IPS-NIHi11 (cell line): ENCODE results near the gene CTU1.

Experiments
- DNase-seq: peaks from one replicate; pipeline ENCODE4 v3.0.0; 2012; ENCODE audit warnings: mixed read lengths, low spot score

The CTU1 gene

GRCh38 chr19:51103926-51104341 is 4.3 kb downstream of the CTU1 start:
- DNase-seq = no peak

- DNase-seq = no peak
Measured at GRCh38 chr19:51102991-51103390, 5.2 kb downstream of the CTU1 start.

GRCh38 chr19:51101171-51101865 is 6.9 kb downstream of the CTU1 start:
- no peak for DNase-seq

- no peak for DNase-seq
Measured at GRCh38 chr19:51100601-51101000, 7.6 kb downstream of the CTU1 start.

- DNase-seq = no peak
Measured at GRCh38 chr19:51099047-51099382, 9.2 kb downstream of the CTU1 start.

GRCh38 chr19:51098365-51099046 is 9.7 kb downstream of the CTU1 start:
- peak; percentile 59 for DNase-seq

- no peak for DNase-seq
Measured at GRCh38 chr19:51097796-51098195, 10.4 kb downstream of the CTU1 start.

- DNase-seq = peak; percentile 81
Measured at GRCh38 chr19:51097166-51097738, 11.0 kb downstream of the CTU1 start.

- no peak for DNase-seq
Measured at GRCh38 chr19:51096473-51097165, 11.6 kb downstream of the CTU1 start.

GRCh38 chr19:51094696-51095279 is 13.4 kb downstream of the CTU1 start:
- peak; percentile 91 for DNase-seq

GRCh38 chr19:51093510-51094345 is 14.5 kb downstream of the CTU1 start:
- DNase-seq = no peak

GRCh38 chr19:51093101-51093500 is 15.1 kb downstream of the CTU1 start:
- no peak for DNase-seq

- no peak for DNase-seq
Measured at GRCh38 chr19:51091895-51092873, 16.0 kb downstream of the CTU1 start.

GRCh38 chr19:51091126-51091525 is 17.1 kb downstream of the CTU1 start:
- DNase-seq = no peak

GRCh38 chr19:51090471-51090870 is 17.7 kb downstream of the CTU1 start:
- no peak for DNase-seq

- DNase-seq = no peak
Measured at GRCh38 chr19:51089786-51090185, 18.4 kb downstream of the CTU1 start.

- no peak for DNase-seq
Measured at GRCh38 chr19:51086153-51086850, 21.9 kb downstream of the CTU1 start.

- no peak for DNase-seq
Measured at GRCh38 chr19:51084505-51084904, 23.7 kb downstream of the CTU1 start.

- DNase-seq = no peak
Measured at GRCh38 chr19:51083783-51084182, 24.4 kb downstream of the CTU1 start.

GRCh38 chr19:51083181-51083580 is 25.0 kb downstream of the CTU1 start:
- DNase-seq = no peak
